GM12878 (cell line): ENCODE measurements around the gene DNAJC2. TPM values are rescaled to one million over a fixed set of nuclear protein-coding genes. Genes with fewer than 3 reads are reported as not detected.

ENCODE experiments used
- BHLHE40 ChIP-seq, 2 experiments: fragments of 450-650 bp in 1 of 2; IDR thresholded peaks; 2 replicates each; pipeline ENCODE4 v1.6.1; 2011 to 2017; ENCODE audit warnings: low read depth in 2 of 2, borderline replicate concordance in 1 of 2, improper control_type of control experiment in 1 of 2, low read length in 1 of 2, mild to moderate bottlenecking in 1 of 2
- CBX3 ChIP-seq: fragments of 200-600 bp; sonication (generic); IDR thresholded peaks from 2 replicates; pipeline ENCODE4 v1.6.1; 2016; ENCODE audit warnings: low read depth, borderline replicate concordance
- CEBPB ChIP-seq, 2 experiments: fragments of 150-350 bp in 1 of 2; IDR thresholded peaks; 2 replicates each; pipeline ENCODE4 v1.6.1; 2012 to 2014; ENCODE audit warnings: low read depth in 2 of 2, low read length in 2 of 2, borderline replicate concordance in 1 of 2, inconsistent platforms in 1 of 2
- ETV6 ChIP-seq, 2 experiments: fragments of 450-650 bp in 1 of 2; IDR thresholded peaks in 1 of 2; conservative IDR thresholded peaks in 1 of 2; 2 replicates each; pipeline ENCODE4 v1.6.1; 2014; ENCODE audit warnings: antibody characterized with exemption in 1 of 2, borderline replicate concordance in 1 of 2, low read depth in 1 of 2, mild to moderate bottlenecking in 1 of 2, moderate library complexity in 1 of 2
- FOXK2 ChIP-seq: fragments of 450-650 bp; IDR thresholded peaks from 2 replicates; pipeline ENCODE4 v1.6.1; 2017; ENCODE audit warnings: mild to moderate bottlenecking, moderate library complexity
- HDGF ChIP-seq: fragments of 450-650 bp; IDR thresholded peaks from 2 replicates; pipeline ENCODE4 v1.6.1; 2016; ENCODE audit warnings: antibody characterized with exemption
- HSF1 ChIP-seq: fragments of 150-350 bp; IDR thresholded peaks from 2 replicates; pipeline ENCODE4 v1.6.1; 2014; ENCODE audit warnings: mild to moderate bottlenecking, low read depth, low read length
- IKZF1 ChIP-seq: fragments of 450-650 bp; conservative IDR thresholded peaks from 2 replicates; pipeline ENCODE4 v1.6.1; 2017; ENCODE audit warnings: antibody characterized with exemption, mild to moderate bottlenecking
- JUND ChIP-seq: IDR thresholded peaks from 2 replicates; pipeline ENCODE4 v1.6.1; 2012; ENCODE audit warnings: low read depth, mild to moderate bottlenecking, low read length, improper control_type of control experiment, moderate library complexity
- LARP7 ChIP-seq: fragments of 450-650 bp; IDR thresholded peaks from 2 replicates; pipeline ENCODE4 v1.6.1; 2017; ENCODE audit warnings: mild to moderate bottlenecking
- NFYA ChIP-seq: IDR thresholded peaks from 2 replicates; pipeline ENCODE4 v1.6.1; 2011; ENCODE audit warnings: low read depth, mild to moderate bottlenecking, low read length, improper control_type of control experiment, borderline replicate concordance
- PAX5 ChIP-seq: IDR thresholded peaks from 2 replicates; pipeline ENCODE4 v1.6.1; 2011; ENCODE audit warnings: low read depth, low read length, borderline replicate concordance
- POLR2AphosphoS5 ChIP-seq: IDR thresholded peaks from 2 replicates; pipeline ENCODE4 v1.6.1; 2011; ENCODE audit warnings: mild to moderate bottlenecking, low read length, inconsistent platforms
- POU2F2 ChIP-seq: IDR thresholded peaks from 3 replicates; pipeline ENCODE4 v1.6.1; 2011; ENCODE audit warnings: low read depth, mild to moderate bottlenecking, low read length, borderline replicate concordance
- RAD21 ChIP-seq: IDR thresholded peaks from 2 replicates; pipeline ENCODE4 v1.6.1; 2011; ENCODE audit warnings: mild to moderate bottlenecking, low read depth, low read length, moderate library complexity; ENCODE audit not compliant: insufficient read depth
- RB1 ChIP-seq: fragments of 450-650 bp; formaldehyde crosslinking; IDR thresholded peaks from 2 replicates; pipeline ENCODE4 v1.6.1; 2017; ENCODE audit warnings: mild to moderate bottlenecking, borderline replicate concordance
- SMAD1 ChIP-seq: fragments of 450-650 bp; IDR thresholded peaks from 2 replicates; pipeline ENCODE4 v1.6.1; 2018; ENCODE audit warnings: mild to moderate bottlenecking, low read depth; ENCODE audit not compliant: partially characterized antibody
- SP1 ChIP-seq: IDR thresholded peaks from one replicate; pipeline ENCODE4 v1.6.1; 2011; ENCODE audit warnings: low read depth, low read length
- TCF12 ChIP-seq: IDR thresholded peaks from 2 replicates; pipeline ENCODE4 v1.6.1; 2011; ENCODE audit warnings: low read depth, mild to moderate bottlenecking, low read length
- TCF7 ChIP-seq: IDR thresholded peaks from 2 replicates; pipeline ENCODE4 v1.6.1; 2014; ENCODE audit warnings: antibody characterized with exemption, borderline replicate concordance
- YY1 ChIP-seq: IDR thresholded peaks from 2 replicates; pipeline ENCODE4 v1.6.1; 2011; ENCODE audit warnings: low read depth, mild to moderate bottlenecking, low read length
- ZBED1 ChIP-seq: IDR thresholded peaks from 2 replicates; pipeline ENCODE4 v1.6.1; 2016; ENCODE audit warnings: borderline replicate concordance
- ZNF217 ChIP-seq: fragments of 450-650 bp; IDR thresholded peaks from 2 replicates; pipeline ENCODE4 v1.6.1; 2017; ENCODE audit warnings: antibody characterized with exemption, mild to moderate bottlenecking
- polyA plus RNA-seq, 11 experiments: library from polyadenylated mRNA; depleted of rRNA in 4 of 11; unstranded in 6 of 11; stranded (reverse) in 5 of 11; fragments of >200 nt; fragmentation: Nextera tagmentation in 4 of 11; fragmentation: Illumina TruSeq in 1 of 11; extraction: Ambion mirVana in 4 of 11; extraction: Trizol in 1 of 11; gene quantifications; 1 replicate in 1 of 11; 2 replicates in 10 of 11; pipeline versions ENCODE4 v1.2.1 to v1.2.3, GENCODE V29; 2011 to 2016; ENCODE audit warnings: inconsistent platforms in 2 of 11, missing spikeins in 2 of 11, low read depth in 1 of 11
- total RNA-seq, 4 experiments: library from RNA; depleted of rRNA in 3 of 4; stranded (reverse); fragments of >200 nt in 3 of 4; fragmentation: Illumina TruSeq in 1 of 4; extraction: Trizol in 1 of 4; gene quantifications; 2 replicates each; pipeline versions ENCODE4 v1.2.1 to v1.2.3, GENCODE V29; 2013 to 2021
- TF ChIP-seq, protein P1 (sequence below): fragments of 450-650 bp; formaldehyde crosslinking; IDR thresholded peaks from 2 replicates; pipeline ENCODE4 v1.5.0; 2022; ENCODE audit warnings: mild to moderate bottlenecking, missing genetic modification characterization
- TF ChIP-seq, protein P2 (sequence below): IDR thresholded peaks from 2 replicates; pipeline ENCODE4 v1.6.1; 2011; ENCODE audit warnings: mild to moderate bottlenecking, low read depth, low read length, moderate library complexity; ENCODE audit not compliant: insufficient replicate concordance

DNAJC2 gene
- total and polyA plus RNA-seq, 10 of the 15 experiments (the other 5 are each of a cell fraction or from before 2014, with no cell fraction given), result 18.2 to 63.1 (median 30.6) TPM

GRCh38 chr7:103344453-103345149 is at the start of gene DNAJC2 (continued):
- TF ChIP-seq TCF7, result no peak
- TF ChIP-seq, protein P1, sequence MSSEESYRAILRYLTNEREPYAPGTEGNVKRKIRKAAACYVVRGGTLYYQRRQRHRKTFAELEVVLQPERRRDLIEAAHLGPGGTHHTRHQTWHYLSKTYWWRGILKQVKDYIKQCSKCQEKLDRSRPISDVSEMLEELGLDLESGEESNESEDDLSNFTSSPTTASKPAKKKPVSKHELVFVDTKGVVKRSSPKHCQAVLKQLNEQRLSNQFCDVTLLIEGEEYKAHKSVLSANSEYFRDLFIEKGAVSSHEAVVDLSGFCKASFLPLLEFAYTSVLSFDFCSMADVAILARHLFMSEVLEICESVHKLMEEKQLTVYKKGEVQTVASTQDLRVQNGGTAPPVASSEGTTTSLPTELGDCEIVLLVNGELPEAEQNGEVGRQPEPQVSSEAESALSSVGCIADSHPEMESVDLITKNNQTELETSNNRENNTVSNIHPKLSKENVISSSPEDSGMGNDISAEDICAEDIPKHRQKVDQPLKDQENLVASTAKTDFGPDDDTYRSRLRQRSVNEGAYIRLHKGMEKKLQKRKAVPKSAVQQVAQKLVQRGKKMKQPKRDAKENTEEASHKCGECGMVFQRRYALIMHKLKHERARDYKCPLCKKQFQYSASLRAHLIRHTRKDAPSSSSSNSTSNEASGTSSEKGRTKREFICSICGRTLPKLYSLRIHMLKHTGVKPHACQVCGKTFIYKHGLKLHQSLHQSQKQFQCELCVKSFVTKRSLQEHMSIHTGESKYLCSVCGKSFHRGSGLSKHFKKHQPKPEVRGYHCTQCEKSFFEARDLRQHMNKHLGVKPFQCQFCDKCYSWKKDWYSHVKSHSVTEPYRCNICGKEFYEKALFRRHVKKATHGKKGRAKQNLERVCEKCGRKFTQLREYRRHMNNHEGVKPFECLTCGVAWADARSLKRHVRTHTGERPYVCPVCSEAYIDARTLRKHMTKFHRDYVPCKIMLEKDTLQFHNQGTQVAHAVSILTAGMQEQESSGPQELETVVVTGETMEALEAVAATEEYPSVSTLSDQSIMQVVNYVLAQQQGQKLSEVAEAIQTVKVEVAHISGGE (CRISPR knock-in tag), result peak; percentile 92
- TF ChIP-seq HDGF, result peak; percentile 66; the same call in 1 of the 2 replicates
- 0 out of 4 replicates have a peak, but pooled peaks of 1 of the 2 experiments have one; percentile 48 for TF ChIP-seq ETV6 (conservative IDR thresholded peaks at IDR 0.05 in 1 of 2, IDR thresholded peaks at IDR 0.05 in 1 of 2; ENCODE audit: borderline replicate concordance in 1 of 2, low read depth in 1 of 2)
- TF ChIP-seq ZNF217, result peak; percentile 59; the same call in 1 of the 2 replicates
- TF ChIP-seq PAX5, result 0 out of 2 replicates have a peak, but pooled peaks have one; percentile 43
- no peak for TF ChIP-seq RAD21
- TF ChIP-seq YY1, result peak; percentile 87
- TF ChIP-seq SMAD1, result no peak
- TF ChIP-seq POLR2AphosphoS5, result peak; percentile 92
- TF ChIP-seq, protein P2, sequence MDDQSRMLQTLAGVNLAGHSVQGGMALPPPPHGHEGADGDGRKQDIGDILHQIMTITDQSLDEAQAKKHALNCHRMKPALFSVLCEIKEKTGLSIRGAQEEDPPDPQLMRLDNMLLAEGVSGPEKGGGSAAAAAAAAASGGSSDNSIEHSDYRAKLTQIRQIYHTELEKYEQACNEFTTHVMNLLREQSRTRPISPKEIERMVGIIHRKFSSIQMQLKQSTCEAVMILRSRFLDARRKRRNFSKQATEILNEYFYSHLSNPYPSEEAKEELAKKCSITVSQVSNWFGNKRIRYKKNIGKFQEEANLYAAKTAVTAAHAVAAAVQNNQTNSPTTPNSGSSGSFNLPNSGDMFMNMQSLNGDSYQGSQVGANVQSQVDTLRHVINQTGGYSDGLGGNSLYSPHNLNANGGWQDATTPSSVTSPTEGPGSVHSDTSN, result peak; percentile 16
- no peak for TF ChIP-seq HSF1
- peak; percentile 83 for TF ChIP-seq IKZF1
- peak; percentile 83; the same call in 1 of the 3 replicates for TF ChIP-seq POU2F2
- TF ChIP-seq CEBPB (IDR thresholded peaks at IDR 0.05; ENCODE audit: borderline replicate concordance in 1 of 2, low read depth in 2 of 2, low read length in 2 of 2), result no peak
- no peak for TF ChIP-seq NFYA
- TF ChIP-seq LARP7, result peak; percentile 84
- TF ChIP-seq FOXK2, result no peak
- peak; percentile 61; the same call in 1 of the 2 replicates for TF ChIP-seq RB1
- TF ChIP-seq TCF12, result peak; percentile 39; the same call in 1 of the 2 replicates
- no peak for TF ChIP-seq JUND
- peak; percentile 45; the same call in 1 of the 2 replicates for TF ChIP-seq ZBED1
- peak; percentile 68 to 84 for TF ChIP-seq BHLHE40 (IDR thresholded peaks at IDR 0.05; ENCODE audit: borderline replicate concordance in 1 of 2, low read depth in 2 of 2, low read length in 1 of 2)
- TF ChIP-seq SP1, result peak; percentile 82
- no peak for TF ChIP-seq CBX3
